Brain pericyte (primary cell): ENCODE measurements around the gene MBD6.

Experiments used
- DNase-seq: peaks from one replicate; pipeline ENCODE4 v3.0.0-alpha.2; 2012; ENCODE audit warnings: low read depth, low spot score

Gene MBD6

GRCh38 chr12:57577981-57578758 is 55.5 kb downstream of the MBD6 start:
- no peak for DNase-seq

GRCh38 chr12:57579011-57579410 is 56.4 kb downstream of the MBD6 start:
- no peak for DNase-seq
